MCF 10A (cell line): ENCODE data around the gene HCK. TPM values are rescaled to one million over a fixed set of nuclear protein-coding genes. Genes with fewer than 3 reads are reported as not detected.

ENCODE experiments used
- BruUV-seq: library from RNA; stranded (reverse); fragments of 400-500 nt; replicated peaks from 2 replicates; lab custom pipeline; 2021; lab: Mats Ljungman, UMichigan
- CTCF ChIA-PET: fragments of 300-600 bp; sonication (Branson Sonifier 250); formaldehyde crosslinking; extraction: SDS; loops from one replicate; lab custom pipeline; 2021; ENCODE audit warnings: antibody characterized with exemption, inconsistent platforms; lab: Yijun Ruan, JAX
- POLR2A ChIA-PET: fragments of 300-600, 350-650 bp; sonication (Branson Sonifier 250); formaldehyde crosslinking; extraction: SDS; loops from one replicate; lab custom pipeline; 2020; ENCODE audit warnings: antibody characterized with exemption, inconsistent platforms; lab: Yijun Ruan, JAX
- DNase-seq: peaks from one replicate; pipeline ENCODE4 v3.0.0-alpha.2; 2018; ENCODE audit not compliant: unreplicated experiment
- H3K27ac Mint-ChIP-seq: one replicate; pipeline ENCODE4 v1.8.0; 2022; ENCODE audit warnings: mild to moderate bottlenecking, low read depth, mixed read lengths; ENCODE audit not compliant: unreplicated experiment
- H3K27me3 Mint-ChIP-seq: one replicate; pipeline ENCODE4 v1.8.0; 2022; ENCODE audit warnings: mixed read lengths; ENCODE audit not compliant: insufficient read depth, unreplicated experiment
- H3K36me3 Mint-ChIP-seq: one replicate; pipeline ENCODE4 v1.8.0; 2022; ENCODE audit warnings: mild to moderate bottlenecking, moderate library complexity, mixed read lengths; ENCODE audit not compliant: insufficient read depth, unreplicated experiment
- H3K4me1 Mint-ChIP-seq: one replicate; pipeline ENCODE4 v1.8.0; 2022; ENCODE audit warnings: mixed read lengths; ENCODE audit not compliant: insufficient read depth, unreplicated experiment
- H3K4me3 Mint-ChIP-seq: one replicate; pipeline ENCODE4 v1.8.0; 2022; ENCODE audit warnings: mild to moderate bottlenecking, moderate library complexity, mixed read lengths; ENCODE audit not compliant: unreplicated experiment
- H3K9me3 Mint-ChIP-seq: one replicate; pipeline ENCODE4 v1.8.0; 2022; ENCODE audit warnings: mixed read lengths; ENCODE audit not compliant: unreplicated experiment
- intact Hi-C: fragments of 100-400 bp; cut with micrococcal nuclease; formaldehyde crosslinking; loops from 2 replicates; pipeline ENCODE4 v1.14.1; 2022
- total RNA-seq: library from RNA; stranded (reverse); gene quantifications from 2 replicates; pipeline ENCODE4 v1.2.3, GENCODE V29; 2022
- TF ChIP-seq, protein P1 (sequence below): fragments of 200-600 bp; IDR thresholded peaks from one replicate; pipeline ENCODE4 v1.8.0; 2022; ENCODE audit warnings: antibody characterized with exemption, mild to moderate bottlenecking; ENCODE audit not compliant: unreplicated experiment

The HCK gene
- total RNA-seq, 1 experiment from 2014 or later, result not detected

DNA sequence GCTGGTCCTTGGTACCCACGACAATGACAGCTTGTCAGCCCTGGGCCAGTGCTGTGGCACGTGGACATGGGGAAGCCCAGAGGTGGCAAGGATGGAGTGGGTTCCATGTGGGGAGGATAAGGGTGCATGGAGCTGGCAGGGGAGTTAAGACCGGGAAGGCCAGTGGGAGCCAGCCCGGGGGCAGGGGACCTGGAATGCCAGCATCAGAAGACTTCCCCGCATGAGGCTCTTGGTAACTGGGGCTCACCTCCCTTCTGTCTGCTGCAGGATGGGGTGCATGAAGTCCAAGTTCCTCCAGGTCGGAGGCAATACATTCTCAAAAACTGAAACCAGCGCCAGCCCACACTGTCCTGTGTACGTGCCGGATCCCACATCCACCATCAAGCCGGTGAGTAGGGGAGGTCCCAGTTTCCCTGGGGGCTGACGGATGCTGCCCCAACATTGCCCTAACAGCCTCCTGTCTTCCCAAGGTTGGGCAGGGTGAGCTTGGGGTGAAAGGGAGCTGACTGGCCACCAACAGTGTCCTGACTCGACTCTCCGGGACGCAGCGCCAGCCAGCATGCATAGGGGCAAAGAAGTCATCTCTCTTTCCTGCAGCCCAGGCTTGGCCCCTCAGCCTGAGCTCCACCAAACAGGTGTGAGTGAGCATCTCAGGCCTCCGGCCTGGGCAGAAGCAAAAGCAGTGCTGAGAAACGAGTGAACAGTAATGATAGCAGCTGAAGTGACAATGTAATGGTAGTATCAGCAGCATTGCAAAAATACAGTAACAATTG, 19.5 kb downstream of the HCK start:
- no peaks in the 10 kb centered on the region for H3K36me3 Mint-ChIP-seq
- CTCF ChIA-PET, result interaction anchor here (0.9 to 1.4 kb wide), 3 partner anchors 20 to 451 kb away, joined by 3 to 4 read pairs (median 3); no protein-coding TSS in a partner anchor
- peaks cover 49% of the 10 kb centered on the region for H3K27me3 Mint-ChIP-seq
- H3K4me1 Mint-ChIP-seq, result peaks cover 7% of the 10 kb centered on the region
- TF ChIP-seq, protein P1, sequence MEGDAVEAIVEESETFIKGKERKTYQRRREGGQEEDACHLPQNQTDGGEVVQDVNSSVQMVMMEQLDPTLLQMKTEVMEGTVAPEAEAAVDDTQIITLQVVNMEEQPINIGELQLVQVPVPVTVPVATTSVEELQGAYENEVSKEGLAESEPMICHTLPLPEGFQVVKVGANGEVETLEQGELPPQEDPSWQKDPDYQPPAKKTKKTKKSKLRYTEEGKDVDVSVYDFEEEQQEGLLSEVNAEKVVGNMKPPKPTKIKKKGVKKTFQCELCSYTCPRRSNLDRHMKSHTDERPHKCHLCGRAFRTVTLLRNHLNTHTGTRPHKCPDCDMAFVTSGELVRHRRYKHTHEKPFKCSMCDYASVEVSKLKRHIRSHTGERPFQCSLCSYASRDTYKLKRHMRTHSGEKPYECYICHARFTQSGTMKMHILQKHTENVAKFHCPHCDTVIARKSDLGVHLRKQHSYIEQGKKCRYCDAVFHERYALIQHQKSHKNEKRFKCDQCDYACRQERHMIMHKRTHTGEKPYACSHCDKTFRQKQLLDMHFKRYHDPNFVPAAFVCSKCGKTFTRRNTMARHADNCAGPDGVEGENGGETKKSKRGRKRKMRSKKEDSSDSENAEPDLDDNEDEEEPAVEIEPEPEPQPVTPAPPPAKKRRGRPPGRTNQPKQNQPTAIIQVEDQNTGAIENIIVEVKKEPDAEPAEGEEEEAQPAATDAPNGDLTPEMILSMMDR, result no peak
- H3K9me3 Mint-ChIP-seq, result no peaks in the 10 kb centered on the region
- H3K27ac Mint-ChIP-seq, result no peak overlapping the region
- no peak for DNase-seq
- POLR2A ChIA-PET, result interaction anchor here (0.9 kb wide), 1 partner anchor 12 kb away, joined by 3 read pairs; no protein-coding TSS in a partner anchor
- intact Hi-C loops, result no loop called here
- no peak overlapping the region for H3K4me3 Mint-ChIP-seq
- no TSS peak for BruUV-seq

GRCh38 chr20:32072168-32072750, 20.2 kb downstream of the HCK start:
- DNase-seq, result no peak
- no peaks in the 10 kb centered on the region for H3K9me3 Mint-ChIP-seq
- no peak overlapping the region for H3K27ac Mint-ChIP-seq
- no peak overlapping the region for H3K4me3 Mint-ChIP-seq
- no peaks in the 10 kb centered on the region for H3K36me3 Mint-ChIP-seq
- H3K4me1 Mint-ChIP-seq, result peaks cover 3% of the 10 kb centered on the region
- ChIA-PET CTCF (interaction anchor here (0.5 to 1.4 kb wide), 6 partner anchors 19 to 1364 kb away, joined by 3 to 4 read pairs (median 3); no protein-coding TSS in a partner anchor), POLR2A (interaction anchor here (0.8 to 1.1 kb wide), 3 partner anchors 10 to 37 kb away, joined by 3 to 4 read pairs (median 3); partner anchors contain the start of gene TM9SF4)
- intact Hi-C loops, result no loop called here
- BruUV-seq, result no TSS peak
- TF ChIP-seq, protein P1, result no peak
- H3K27me3 Mint-ChIP-seq, result peaks cover 49% of the 10 kb centered on the region

DNA sequence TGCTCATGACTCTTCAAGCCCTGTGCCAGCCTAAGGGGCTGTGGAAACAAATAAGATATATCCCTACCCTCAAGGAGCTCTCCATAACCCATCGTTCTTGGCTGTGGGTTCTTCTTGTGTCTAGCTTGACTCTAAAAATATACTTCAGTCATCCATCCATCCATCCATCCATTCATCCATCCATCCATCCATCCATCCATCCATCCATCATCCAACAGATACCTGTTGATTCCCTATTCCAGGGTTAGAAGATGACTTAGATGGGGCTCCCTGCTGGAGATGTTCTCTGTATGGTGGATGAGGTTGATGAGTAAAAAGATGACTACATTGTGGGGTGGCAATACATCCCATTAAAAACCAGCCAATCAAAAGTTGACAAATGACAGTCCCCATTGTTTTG, 23.5 kb downstream of the HCK start:
- Mint-ChIP-seq H3K4me3 (no peak overlapping the region), H3K9me3 (no peaks in the 10 kb centered on the region), H3K27ac (no peak overlapping the region), H3K4me1 (no peaks in the 10 kb centered on the region), H3K36me3 (no peaks in the 10 kb centered on the region), H3K27me3 (peaks cover 53% of the 10 kb centered on the region)
- no peak for DNase-seq
- ChIA-PET POLR2A (no interaction called here), CTCF (interaction anchor here (1.3 to 3.9 kb wide), 3 partner anchors 15 to 252 kb away, joined by 4 to 29 read pairs (median 4); no protein-coding TSS in a partner anchor)
- TF ChIP-seq, protein P1, result no peak
- intact Hi-C loops, result no loop called here
- BruUV-seq, result no TSS peak

DNA sequence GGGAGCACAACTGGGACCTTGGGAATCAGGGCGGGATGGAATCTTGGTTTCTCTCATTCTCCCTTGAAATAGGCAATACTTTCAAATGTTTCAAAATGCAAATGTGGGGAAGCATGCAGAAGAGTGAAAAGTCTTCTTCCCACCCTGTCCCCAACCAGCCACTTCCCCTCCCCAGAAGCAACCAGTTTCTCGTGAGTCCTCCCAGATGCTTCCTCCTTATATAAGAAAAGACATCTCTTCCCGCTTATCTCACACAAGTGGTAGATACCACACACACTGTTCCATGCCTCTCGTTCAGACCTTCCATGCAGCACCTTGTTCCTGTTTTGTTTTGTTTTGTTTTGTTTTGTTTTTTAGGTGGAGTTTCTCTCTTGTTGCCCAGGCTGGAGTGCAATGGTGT, 25.1 kb downstream of the HCK start:
- H3K27ac Mint-ChIP-seq, result no peak overlapping the region
- intact Hi-C loops, result no loop called here
- TF ChIP-seq, protein P1, result no peak
- no peaks in the 10 kb centered on the region for H3K9me3 Mint-ChIP-seq
- H3K4me1 Mint-ChIP-seq, result no peaks in the 10 kb centered on the region
- DNase-seq, result no peak
- H3K4me3 Mint-ChIP-seq, result no peak overlapping the region
- ChIA-PET CTCF (interaction anchor here (0.8 to 0.9 kb wide), 2 partner anchors 225 to 368 kb away, joined by 3 read pairs; no protein-coding TSS in a partner anchor), POLR2A (no interaction called here)
- no peaks in the 10 kb centered on the region for H3K36me3 Mint-ChIP-seq
- peaks cover 63% of the 10 kb centered on the region for H3K27me3 Mint-ChIP-seq
- BruUV-seq, result no TSS peak
